ENCODE measurements around the gene MMGT1.

MMGT1 gene

DNA sequence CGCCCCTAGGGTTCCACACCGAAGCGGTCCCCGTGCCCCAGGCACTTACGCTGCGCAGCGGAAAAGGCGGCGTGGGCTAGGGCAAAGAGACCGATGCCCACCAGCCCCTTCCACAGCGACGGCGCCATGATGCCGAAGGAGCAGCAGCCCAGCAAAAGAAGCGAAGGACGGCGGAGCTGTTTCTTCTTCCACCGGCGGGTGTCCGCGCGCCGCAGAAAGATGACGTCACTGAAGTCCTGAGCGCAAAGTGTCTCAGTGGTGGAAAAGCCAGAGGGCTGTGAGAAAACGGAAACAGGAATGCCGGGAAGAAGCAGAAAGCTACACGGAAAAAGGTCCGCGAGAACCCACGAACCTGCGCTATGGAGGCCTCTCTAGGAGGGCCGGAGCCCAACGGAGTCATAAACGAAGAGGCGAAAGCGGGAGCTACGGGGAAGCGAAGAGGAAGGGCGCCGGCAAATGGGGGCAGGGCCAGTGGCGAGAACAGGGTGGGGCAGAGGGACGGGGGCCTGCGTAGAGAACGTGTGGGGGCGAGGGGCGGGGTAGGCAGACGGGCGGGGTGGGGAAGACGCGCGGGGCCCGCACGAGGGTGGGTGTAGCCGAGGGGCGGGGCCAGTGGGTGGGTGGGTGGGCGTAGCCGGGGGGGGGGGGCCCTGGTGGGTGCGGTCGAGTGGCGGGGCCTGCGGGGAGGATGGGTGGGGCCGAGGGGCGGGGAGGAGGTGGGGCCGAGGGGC lies at the start of gene MMGT1:
MMGT1 (minus strand) TSS at position 441 of the 731 bp plus-strand sequence; CDS start at position 128, 313 bp downstream.
- H3K27ac Mint-ChIP-seq = peak within 1 kb of the TSS; percentile 97
- H3K27me3 Mint-ChIP-seq = no peaks in the 10 kb centered on the region
- no peaks in the 10 kb centered on the region for H3K9me3 Mint-ChIP-seq (ENCODE audit: low read depth)
- H3K36me3 Mint-ChIP-seq = no peaks in the 10 kb centered on the region
- peak within 1 kb of the TSS; percentile 98 for H3K4me3 Mint-ChIP-seq
- H3K4me1 Mint-ChIP-seq (ENCODE audit: low read depth) = peaks cover 24% of the 10 kb centered on the region

DNA sequence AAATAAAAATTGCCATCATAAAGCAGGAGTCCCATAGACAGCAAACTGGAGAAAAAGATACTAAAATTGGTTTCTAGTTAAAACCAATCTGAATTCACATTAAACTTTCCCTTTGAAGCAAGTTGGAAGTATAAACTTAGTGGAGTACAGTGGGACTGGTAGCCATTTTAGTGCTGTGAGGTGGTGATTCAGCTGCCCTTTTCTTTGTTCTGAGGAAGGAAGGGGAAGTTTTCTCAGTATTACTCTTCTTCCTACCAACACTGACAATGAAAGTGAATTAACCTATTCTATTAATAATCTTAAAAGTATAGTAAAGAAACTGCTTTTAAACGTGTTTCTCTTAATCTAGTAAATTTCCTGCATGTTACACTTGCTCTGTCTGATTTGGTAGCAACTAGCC lies 48.1 kb upstream of the MMGT1 start:
- Mint-ChIP-seq H3K36me3 (no peaks in the 10 kb centered on the region), H3K4me3 (no peak overlapping the region), H3K27ac (peak overlapping the region; percentile 16), H3K9me3 (ENCODE audit: low read depth) (no peaks in the 10 kb centered on the region), H3K27me3 (no peaks in the 10 kb centered on the region), H3K4me1 (ENCODE audit: low read depth) (peaks cover 1% of the 10 kb centered on the region)

DNA sequence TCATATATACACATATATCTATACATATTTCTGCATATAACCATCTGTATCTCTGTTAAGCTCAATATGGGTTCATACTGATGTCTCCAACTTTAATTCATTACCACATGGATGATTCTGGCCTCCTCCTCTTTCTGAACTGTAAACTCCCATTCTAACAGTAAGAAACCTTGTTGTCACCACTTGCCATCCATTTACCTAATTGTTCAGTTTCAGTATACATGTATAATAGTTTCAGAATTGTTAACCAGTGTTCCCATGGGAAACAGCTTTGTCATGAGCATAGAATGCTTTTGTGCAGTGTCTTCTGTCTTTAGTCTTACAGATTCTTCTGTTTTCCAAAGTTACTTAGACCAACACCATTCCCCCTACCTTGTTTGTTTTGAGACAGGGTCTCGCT lies 47.4 kb upstream of the MMGT1 start:
- Mint-ChIP-seq H3K9me3 (ENCODE audit: low read depth) (no peaks in the 10 kb centered on the region), H3K4me1 (ENCODE audit: low read depth) (peaks cover 1% of the 10 kb centered on the region), H3K27me3 (no peaks in the 10 kb centered on the region), H3K36me3 (no peaks in the 10 kb centered on the region), H3K4me3 (no peak overlapping the region), H3K27ac (peak overlapping the region; percentile 29)

DNA sequence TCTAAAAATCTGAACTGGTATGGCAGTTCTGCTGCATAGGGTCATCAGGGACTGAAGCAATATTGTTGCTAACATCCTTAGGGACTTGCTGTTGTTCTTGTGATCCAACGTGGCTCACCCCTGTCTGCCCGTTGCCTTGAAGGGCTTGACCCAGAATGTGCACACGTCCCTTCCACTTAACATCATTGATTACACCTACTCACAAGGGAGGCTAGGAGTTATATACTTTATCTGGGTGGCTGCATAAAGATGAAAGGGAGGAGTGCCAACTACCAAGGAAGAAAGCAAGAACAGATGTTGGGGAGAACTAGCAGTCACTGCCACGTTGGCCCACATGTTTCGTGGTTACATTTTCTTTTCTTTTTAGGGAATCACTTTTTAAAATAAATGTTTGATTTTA lies 45.4 kb upstream of the MMGT1 start:
- Mint-ChIP-seq H3K4me1 (ENCODE audit: low read depth) (peaks cover 1% of the 10 kb centered on the region), H3K27ac (no peak overlapping the region), H3K27me3 (no peaks in the 10 kb centered on the region), H3K9me3 (ENCODE audit: low read depth) (no peaks in the 10 kb centered on the region), H3K4me3 (no peak overlapping the region), H3K36me3 (no peaks in the 10 kb centered on the region)

GRCh38 chrX:136016881-136017280 lies 43.1 kb upstream of the MMGT1 start:
- H3K36me3 Mint-ChIP-seq = no peaks in the 10 kb centered on the region
- H3K9me3 Mint-ChIP-seq (ENCODE audit: low read depth) = no peaks in the 10 kb centered on the region
- no peak overlapping the region for H3K27ac Mint-ChIP-seq
- H3K27me3 Mint-ChIP-seq = no peaks in the 10 kb centered on the region
- no peak overlapping the region for H3K4me3 Mint-ChIP-seq
- H3K4me1 Mint-ChIP-seq (ENCODE audit: low read depth) = no peaks in the 10 kb centered on the region

- no peak overlapping the region for H3K27ac Mint-ChIP-seq
- no peaks in the 10 kb centered on the region for H3K36me3 Mint-ChIP-seq
- H3K27me3 Mint-ChIP-seq = no peaks in the 10 kb centered on the region
- no peaks in the 10 kb centered on the region for H3K4me1 Mint-ChIP-seq (ENCODE audit: low read depth)
- no peak overlapping the region for H3K4me3 Mint-ChIP-seq
- H3K9me3 Mint-ChIP-seq (ENCODE audit: low read depth) = no peaks in the 10 kb centered on the region
Observed at GRCh38 chrX:136015016-136015415, 41.2 kb upstream of the MMGT1 start.

DNA sequence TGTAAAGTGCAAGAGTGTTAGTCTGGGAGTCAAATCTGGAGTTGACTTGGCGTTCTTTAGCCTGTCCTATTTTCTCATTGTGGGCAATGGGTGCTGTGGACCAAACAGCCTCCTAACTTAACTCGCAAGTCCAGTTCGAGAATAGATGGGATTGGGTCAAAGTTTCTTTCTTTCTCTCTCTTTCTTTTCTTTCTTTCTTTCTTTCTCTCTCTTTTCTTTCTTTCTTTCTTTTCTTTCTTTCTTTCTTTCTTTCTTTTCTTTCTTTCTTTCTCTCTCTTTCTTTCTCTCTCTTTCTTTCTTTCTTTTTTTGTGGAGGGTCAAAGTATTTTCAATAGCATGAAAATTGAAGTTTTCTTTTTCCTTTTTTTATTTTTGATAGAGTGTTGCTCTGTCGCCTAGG lies 14.5 kb upstream of the MMGT1 start:
- Mint-ChIP-seq H3K4me1 (ENCODE audit: low read depth) (peaks cover 49% of the 10 kb centered on the region), H3K4me3 (no peak overlapping the region), H3K27me3 (no peaks in the 10 kb centered on the region), H3K9me3 (ENCODE audit: low read depth) (no peaks in the 10 kb centered on the region), H3K27ac (peak overlapping the region; percentile 59), H3K36me3 (no peaks in the 10 kb centered on the region)

- peaks cover 59% of the 10 kb centered on the region for H3K4me1 Mint-ChIP-seq (ENCODE audit: low read depth)
Observed at GRCh38 chrX:135985973-135986310, 12.2 kb upstream of the MMGT1 start.

GRCh38 chrX:135985157-135985972 lies 11.6 kb upstream of the MMGT1 start, which contains the start of gene SLC9A6:
Gene SLC9A6, plus strand, starts transcription at chrX:135985435. Its CDS starts 224 bp downstream, at chrX:135985659.
- Mint-ChIP-seq H3K27me3 (no peaks in the 10 kb centered on the region), H3K36me3 (no peaks in the 10 kb centered on the region), H3K4me3 (peak within 1 kb of the TSS; percentile 94), H3K9me3 (ENCODE audit: low read depth) (no peaks in the 10 kb centered on the region), H3K4me1 (ENCODE audit: low read depth) (peaks cover 60% of the 10 kb centered on the region), H3K27ac (peak within 1 kb of the TSS; percentile 94)

More at GRCh38 chrX:135985973-135986310, 12.2 kb upstream of the MMGT1 start:
- Mint-ChIP-seq H3K27ac (peak overlapping the region; percentile 79), H3K9me3 (ENCODE audit: low read depth) (no peaks in the 10 kb centered on the region), H3K36me3 (no peaks in the 10 kb centered on the region), H3K27me3 (no peaks in the 10 kb centered on the region), H3K4me3 (peak overlapping the region; percentile 90)

GRCh38 chrX:135984791-135985156 lies 11.0 kb upstream of the MMGT1 start:
- Mint-ChIP-seq H3K36me3 (no peaks in the 10 kb centered on the region), H3K4me3 (peak overlapping the region; percentile 94), H3K4me1 (ENCODE audit: low read depth) (peaks cover 60% of the 10 kb centered on the region), H3K27me3 (no peaks in the 10 kb centered on the region), H3K9me3 (ENCODE audit: low read depth) (no peaks in the 10 kb centered on the region), H3K27ac (peak overlapping the region; percentile 94)

DNA sequence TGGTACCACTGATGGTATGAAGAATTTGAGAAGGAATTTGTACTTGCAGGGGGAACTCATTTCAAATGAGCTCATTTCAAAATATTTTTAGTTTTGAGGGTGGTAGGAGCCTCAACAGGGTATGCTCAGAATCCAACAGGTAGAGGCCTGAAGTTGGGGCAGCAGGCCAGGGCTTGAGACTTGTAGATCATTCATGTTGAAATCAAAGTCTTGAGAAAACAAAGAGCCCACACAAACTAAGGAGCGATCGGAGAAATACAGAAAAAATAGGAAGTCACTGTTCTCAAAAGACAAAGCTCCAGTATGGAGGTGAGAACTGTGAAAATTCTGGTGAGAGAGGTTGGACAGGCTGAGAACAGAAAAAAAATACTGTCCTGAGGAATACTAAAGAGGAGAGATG lies 10.5 kb upstream of the MMGT1 start:
- H3K27ac Mint-ChIP-seq = peak overlapping the region; percentile 94
- H3K4me1 Mint-ChIP-seq (ENCODE audit: low read depth) = peaks cover 60% of the 10 kb centered on the region
- H3K4me3 Mint-ChIP-seq = peak overlapping the region; percentile 94
- H3K27me3 Mint-ChIP-seq = no peaks in the 10 kb centered on the region
- H3K9me3 Mint-ChIP-seq (ENCODE audit: low read depth) = no peaks in the 10 kb centered on the region
- H3K36me3 Mint-ChIP-seq = no peaks in the 10 kb centered on the region

- Mint-ChIP-seq H3K36me3 (no peaks in the 10 kb centered on the region), H3K4me3 (peak overlapping the region; percentile 94), H3K9me3 (ENCODE audit: low read depth) (no peaks in the 10 kb centered on the region), H3K27me3 (no peaks in the 10 kb centered on the region), H3K4me1 (ENCODE audit: low read depth) (peaks cover 52% of the 10 kb centered on the region), H3K27ac (peak overlapping the region; percentile 94)
Observed at GRCh38 chrX:135982860-135983259, 9.1 kb upstream of the MMGT1 start.

GRCh38 chrX:135981668-135982067 lies 7.9 kb upstream of the MMGT1 start:
- Mint-ChIP-seq H3K27ac (no peak overlapping the region), H3K9me3 (ENCODE audit: low read depth) (no peaks in the 10 kb centered on the region), H3K27me3 (no peaks in the 10 kb centered on the region), H3K4me3 (no peak overlapping the region), H3K4me1 (ENCODE audit: low read depth) (peaks cover 41% of the 10 kb centered on the region), H3K36me3 (no peaks in the 10 kb centered on the region)

- no peak overlapping the region for H3K4me3 Mint-ChIP-seq
- H3K4me1 Mint-ChIP-seq (ENCODE audit: low read depth) = peaks cover 37% of the 10 kb centered on the region
- H3K27ac Mint-ChIP-seq = no peak overlapping the region
- no peaks in the 10 kb centered on the region for H3K27me3 Mint-ChIP-seq
- H3K36me3 Mint-ChIP-seq = no peaks in the 10 kb centered on the region
- no peaks in the 10 kb centered on the region for H3K9me3 Mint-ChIP-seq (ENCODE audit: low read depth)
Observed at GRCh38 chrX:135981010-135981409, 7.2 kb upstream of the MMGT1 start.

GRCh38 chrX:135977611-135978010 lies 3.8 kb upstream of the MMGT1 start:
- Mint-ChIP-seq H3K27ac (no peak overlapping the region), H3K4me3 (no peak overlapping the region), H3K27me3 (no peaks in the 10 kb centered on the region), H3K4me1 (ENCODE audit: low read depth) (peaks cover 27% of the 10 kb centered on the region), H3K9me3 (ENCODE audit: low read depth) (no peaks in the 10 kb centered on the region), H3K36me3 (no peaks in the 10 kb centered on the region)
